ENCODE data around the gene ZNF646.

The ZNF646 gene

DNA sequence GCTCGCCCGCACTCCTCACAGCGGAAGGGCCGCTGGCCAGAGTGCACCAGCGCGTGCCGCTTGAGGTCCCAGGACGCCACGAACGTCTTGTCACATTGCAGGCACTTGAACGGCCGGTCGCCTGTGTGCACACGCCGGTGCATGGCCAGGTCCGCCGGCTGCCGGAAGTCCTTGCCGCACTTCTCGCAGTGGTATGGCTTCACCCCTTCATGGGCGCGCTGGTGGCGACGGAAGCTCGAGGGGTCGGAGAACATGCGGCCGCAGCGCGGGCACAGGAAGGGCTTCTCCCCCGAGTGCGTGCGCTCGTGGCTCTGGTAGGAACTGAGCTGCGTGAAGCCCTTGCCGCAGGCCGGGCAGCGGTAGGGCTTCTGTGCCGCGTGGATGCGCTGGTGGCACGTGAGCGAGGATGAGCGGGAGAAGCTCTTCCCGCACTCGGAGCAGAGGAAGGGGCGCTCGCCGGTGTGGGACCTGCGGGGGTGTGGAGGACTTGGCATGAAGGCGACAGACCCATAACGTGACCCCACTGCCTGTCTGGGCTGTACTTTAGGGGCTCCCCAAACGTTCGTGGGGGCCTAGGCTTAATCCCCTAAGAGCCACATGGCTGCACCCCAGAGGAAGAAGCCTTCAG is 12.3 kb upstream of the ZNF646 start:
- Histone ChIP-seq H2AFZ (ENCODE audit: low read depth, low read length, severe bottlenecking) (no peak overlapping the region), H3K79me2 (ENCODE audit: insufficient read depth, low read length) (peaks cover 13% of the 10 kb centered on the region), H3K36me3 (ENCODE audit: low read length) (no peaks in the 10 kb centered on the region), H3K4me3 (ENCODE audit: insufficient read depth, low read length, poor library complexity, severe bottlenecking) (no peak overlapping the region), H3K27ac (ENCODE audit: low read depth, low read length) (no peak overlapping the region), H4K20me1 (ENCODE audit: low read depth, low read length) (no peaks in the 10 kb centered on the region), H3K4me2 (ENCODE audit: low read depth, low read length, poor library complexity, severe bottlenecking) (no peak overlapping the region), H3K9me2 (replicated peaks; ENCODE audit: insufficient read depth, low read length) (no peaks in the 10 kb centered on the region), H3K9ac (ENCODE audit: low read length) (no peak overlapping the region), H3K9me3 (ENCODE audit: insufficient read depth, low read length) (no peaks in the 10 kb centered on the region), H3F3A (ENCODE audit: insufficient read depth) (0 out of 2 replicates have a peak, but pooled peaks cover 3% of the 10 kb centered on the region), H3K27me3 (ENCODE audit: low read length) (no peaks in the 10 kb centered on the region)
- no peak for TF ChIP-seq EZH2phosphoT487 (conservative IDR thresholded peaks at IDR 0.05; ENCODE audit: low read length)
- TF ChIP-seq, protein P1, sequence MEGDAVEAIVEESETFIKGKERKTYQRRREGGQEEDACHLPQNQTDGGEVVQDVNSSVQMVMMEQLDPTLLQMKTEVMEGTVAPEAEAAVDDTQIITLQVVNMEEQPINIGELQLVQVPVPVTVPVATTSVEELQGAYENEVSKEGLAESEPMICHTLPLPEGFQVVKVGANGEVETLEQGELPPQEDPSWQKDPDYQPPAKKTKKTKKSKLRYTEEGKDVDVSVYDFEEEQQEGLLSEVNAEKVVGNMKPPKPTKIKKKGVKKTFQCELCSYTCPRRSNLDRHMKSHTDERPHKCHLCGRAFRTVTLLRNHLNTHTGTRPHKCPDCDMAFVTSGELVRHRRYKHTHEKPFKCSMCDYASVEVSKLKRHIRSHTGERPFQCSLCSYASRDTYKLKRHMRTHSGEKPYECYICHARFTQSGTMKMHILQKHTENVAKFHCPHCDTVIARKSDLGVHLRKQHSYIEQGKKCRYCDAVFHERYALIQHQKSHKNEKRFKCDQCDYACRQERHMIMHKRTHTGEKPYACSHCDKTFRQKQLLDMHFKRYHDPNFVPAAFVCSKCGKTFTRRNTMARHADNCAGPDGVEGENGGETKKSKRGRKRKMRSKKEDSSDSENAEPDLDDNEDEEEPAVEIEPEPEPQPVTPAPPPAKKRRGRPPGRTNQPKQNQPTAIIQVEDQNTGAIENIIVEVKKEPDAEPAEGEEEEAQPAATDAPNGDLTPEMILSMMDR (IDR thresholded peaks at IDR 0.05; ENCODE audit: insufficient read depth, low read length, poor library complexity, severe bottlenecking): no peak

DNA sequence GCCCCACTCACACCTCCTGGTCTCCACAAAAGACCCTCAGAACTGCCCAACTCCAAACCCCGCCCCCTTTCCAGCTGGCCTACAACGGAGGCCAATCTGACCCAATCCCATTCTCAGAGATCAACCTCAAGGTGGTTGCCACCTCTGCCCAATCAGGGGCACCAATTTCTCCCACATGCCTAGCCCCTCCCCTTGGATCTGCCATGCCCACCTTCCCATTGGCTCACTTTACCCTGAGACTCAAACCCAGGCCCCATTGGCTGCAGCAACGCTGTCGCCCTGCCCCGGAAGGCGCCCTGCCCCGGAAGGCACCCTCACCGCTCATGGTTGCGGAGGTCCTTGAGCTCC is 10.8 kb upstream of the ZNF646 start:
- Histone ChIP-seq H3K4me3 (ENCODE audit: insufficient read depth, low read length, poor library complexity, severe bottlenecking) (no peak overlapping the region), H4K20me1 (ENCODE audit: low read depth, low read length) (no peaks in the 10 kb centered on the region), H3K36me3 (ENCODE audit: low read length) (no peaks in the 10 kb centered on the region), H3K4me2 (ENCODE audit: low read depth, low read length, poor library complexity, severe bottlenecking) (no peak overlapping the region), H3K9me2 (replicated peaks; ENCODE audit: insufficient read depth, low read length) (no peaks in the 10 kb centered on the region), H3K9me3 (ENCODE audit: insufficient read depth, low read length) (no peaks in the 10 kb centered on the region), H3K27me3 (ENCODE audit: low read length) (no peaks in the 10 kb centered on the region), H3F3A (ENCODE audit: insufficient read depth) (0 out of 2 replicates have a peak, but pooled peaks cover 3% of the 10 kb centered on the region), H2AFZ (ENCODE audit: low read depth, low read length, severe bottlenecking) (no peak overlapping the region), H3K9ac (ENCODE audit: low read length) (no peak overlapping the region), H3K27ac (ENCODE audit: low read depth, low read length) (no peak overlapping the region), H3K79me2 (ENCODE audit: insufficient read depth, low read length) (peaks cover 23% of the 10 kb centered on the region)
- no peak for TF ChIP-seq EZH2phosphoT487 (conservative IDR thresholded peaks at IDR 0.05; ENCODE audit: low read length)
- TF ChIP-seq, protein P1 (IDR thresholded peaks at IDR 0.05; ENCODE audit: insufficient read depth, low read length, poor library complexity, severe bottlenecking): no peak

DNA sequence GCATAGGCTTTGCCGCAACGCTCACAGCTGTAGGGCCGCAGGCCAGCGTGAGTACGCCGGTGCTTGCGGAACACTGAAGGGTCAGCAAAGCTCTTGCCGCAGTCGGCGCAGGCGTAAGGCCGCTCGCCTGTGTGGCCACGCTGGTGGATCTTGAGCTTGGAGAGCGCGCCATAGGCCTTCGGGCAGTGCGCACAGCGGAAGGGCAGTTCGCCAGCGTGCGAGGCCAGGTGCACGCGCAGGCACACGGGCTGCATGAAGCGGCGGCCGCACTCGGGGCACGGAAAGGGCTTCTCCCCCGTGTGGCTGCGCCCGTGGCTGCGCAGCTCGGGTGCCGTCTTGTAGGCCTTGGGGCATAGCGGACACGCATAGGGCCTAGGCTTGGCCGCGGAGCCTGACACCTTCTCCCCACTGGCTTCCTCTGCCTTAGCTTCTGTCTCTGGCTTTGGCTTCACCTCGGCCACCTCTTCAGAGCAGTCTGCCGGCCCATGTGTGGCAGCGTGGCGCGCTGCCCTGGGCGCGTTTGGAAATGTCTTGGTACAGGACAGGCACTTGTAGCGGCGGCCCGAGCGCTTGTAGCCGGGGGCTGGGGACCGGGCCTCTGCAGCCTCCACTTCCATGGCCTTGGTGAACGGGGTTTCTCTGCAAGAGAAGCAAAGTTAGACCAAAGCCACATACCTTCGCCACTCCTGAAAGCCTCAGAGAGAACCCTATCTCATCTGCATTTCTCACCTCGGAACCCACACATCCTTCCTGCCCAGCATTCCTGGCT is 10.2 kb upstream of the ZNF646 start:
- TF ChIP-seq EZH2phosphoT487 (conservative IDR thresholded peaks at IDR 0.05; ENCODE audit: low read length): no peak
- TF ChIP-seq, protein P1 (IDR thresholded peaks at IDR 0.05; ENCODE audit: insufficient read depth, low read length, poor library complexity, severe bottlenecking): no peak
- no peak overlapping the region for H3K27ac ChIP-seq (ENCODE audit: low read depth, low read length)
- no peak overlapping the region for H3K4me3 ChIP-seq (ENCODE audit: insufficient read depth, low read length, poor library complexity, severe bottlenecking)
- H3K4me2 ChIP-seq (ENCODE audit: low read depth, low read length, poor library complexity, severe bottlenecking): no peak overlapping the region
- no peaks in the 10 kb centered on the region for H4K20me1 ChIP-seq (ENCODE audit: low read depth, low read length)
- no peaks in the 10 kb centered on the region for H3K9me3 ChIP-seq (ENCODE audit: insufficient read depth, low read length)
- H3K79me2 ChIP-seq (ENCODE audit: insufficient read depth, low read length): peaks cover 27% of the 10 kb centered on the region
- H3K9ac ChIP-seq (ENCODE audit: low read length): no peak overlapping the region
- H3K36me3 ChIP-seq (ENCODE audit: low read length): no peaks in the 10 kb centered on the region
- no peak overlapping the region for H2AFZ ChIP-seq (ENCODE audit: low read depth, low read length, severe bottlenecking)
- 0 out of 2 replicates have a peak, but pooled peaks cover 3% of the 10 kb centered on the region for H3F3A ChIP-seq (ENCODE audit: insufficient read depth)
- H3K9me2 ChIP-seq (replicated peaks; ENCODE audit: insufficient read depth, low read length): no peaks in the 10 kb centered on the region
- no peaks in the 10 kb centered on the region for H3K27me3 ChIP-seq (ENCODE audit: low read length)

Measured in SU-DHL-6 (cell line).